GM18508 (cell line): Measurements from ENCODE around the gene KDF1.

Experiments
- ATAC-seq: cut with Tn5 transposase; IDR thresholded peaks from one replicate; pipeline ENCODE4 v1.9.1; 2021; ENCODE audit warnings: moderate number of reproducible peaks; ENCODE audit not compliant: insufficient read depth, unreplicated experiment

The KDF1 gene

DNA sequence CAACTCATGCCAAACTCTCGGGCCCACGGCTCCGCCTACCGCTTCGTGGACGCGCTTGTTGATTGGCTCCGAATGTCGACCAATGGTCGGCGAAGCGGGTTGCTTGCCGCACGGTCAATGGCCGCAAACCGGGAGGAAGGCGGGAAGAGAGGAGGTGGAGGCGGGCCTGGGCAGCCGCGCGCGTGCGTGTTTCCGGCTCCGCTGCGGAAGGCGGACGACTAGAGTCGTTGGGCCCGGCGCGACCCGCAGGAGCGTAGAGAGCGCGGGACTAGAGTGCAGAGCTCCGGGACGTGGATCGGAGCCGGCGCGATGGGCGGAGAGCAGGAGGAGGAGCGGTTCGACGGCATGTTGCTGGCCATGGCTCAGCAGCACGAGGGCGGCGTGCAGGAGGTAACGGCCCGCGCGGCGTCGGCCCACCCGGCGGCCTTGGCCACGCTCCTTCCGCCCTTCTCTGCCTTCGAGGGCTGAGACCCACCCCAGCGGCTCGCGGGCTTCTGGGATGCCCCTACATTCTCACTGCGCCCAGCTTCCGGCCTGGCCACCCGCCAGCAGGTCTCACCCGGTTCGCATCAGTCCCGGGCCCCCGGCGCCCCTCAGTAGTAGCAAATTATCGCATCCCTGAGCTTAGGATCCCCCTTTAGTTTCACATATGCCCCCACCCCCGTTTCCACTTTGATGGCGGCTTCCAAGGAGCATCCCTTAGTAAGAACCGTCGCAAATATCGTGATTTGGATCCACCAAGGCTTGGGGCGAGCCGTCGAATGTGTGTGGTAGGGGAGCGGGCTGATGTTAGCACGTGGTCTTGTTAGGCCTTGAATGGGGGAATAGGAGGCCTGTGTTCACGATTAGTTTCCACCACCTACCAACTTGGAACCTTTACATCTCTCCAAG lies 38.5 kb downstream of the KDF1 start, which contains the start of gene NUDC:
TSS of gene NUDC (plus strand) at position 204 of the 891 bp plus-strand sequence. CDS start at position 310, 106 bp downstream.
- peak; percentile 85 for ATAC-seq

DNA sequence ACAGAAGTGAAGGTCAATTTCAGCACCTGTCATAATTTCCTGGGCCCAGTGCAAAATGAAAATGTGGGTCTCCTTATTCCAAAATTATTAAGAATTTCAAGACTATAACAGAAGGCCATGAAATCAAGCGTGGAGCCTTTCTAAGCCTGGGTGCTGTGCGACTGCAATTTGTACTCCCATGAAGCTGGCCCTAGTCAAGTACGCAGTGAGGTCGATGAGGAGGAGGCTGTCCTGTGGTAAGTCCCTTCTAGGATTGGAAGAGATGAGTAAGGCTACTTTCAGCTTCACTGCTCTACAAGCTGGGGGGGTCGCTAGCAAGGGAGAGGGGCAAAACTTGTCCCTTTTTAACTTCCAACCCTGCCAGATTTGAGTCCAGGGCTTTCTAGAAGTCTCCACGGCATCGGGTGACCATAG lies 39.1 kb downstream of the KDF1 start:
- ATAC-seq: no peak

DNA sequence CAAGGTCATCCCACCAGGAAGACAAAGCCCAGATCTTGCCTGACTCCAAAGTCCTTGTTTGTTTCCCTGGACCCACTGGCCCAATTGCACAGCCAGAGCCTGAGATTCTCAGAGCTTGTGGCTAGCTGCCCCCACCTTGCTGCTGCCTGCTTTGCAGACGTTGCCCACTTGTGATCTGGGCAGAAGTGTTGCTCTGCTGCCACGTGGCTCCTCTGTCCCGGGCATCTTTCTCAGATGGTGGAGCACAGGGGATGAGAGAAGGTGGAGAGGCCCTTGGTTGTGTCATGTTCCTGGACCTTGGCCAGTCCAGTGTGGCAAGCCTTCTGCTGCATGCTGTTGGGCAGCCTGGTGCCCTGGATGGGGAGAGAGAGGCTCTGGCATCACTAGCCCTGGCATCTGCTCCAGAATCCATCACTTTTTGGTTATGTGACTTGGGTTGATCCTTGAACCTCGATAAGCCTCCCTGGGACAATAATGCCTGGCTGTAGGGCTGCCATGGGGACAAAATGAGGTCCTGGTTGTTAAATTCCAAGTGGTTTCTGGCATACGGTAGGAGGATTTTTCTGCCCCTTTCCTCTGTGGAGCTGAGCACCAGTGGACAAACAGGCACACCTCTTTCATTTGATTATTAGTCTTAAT lies 44.9 kb downstream of the KDF1 start:
- ATAC-seq: no peak

DNA sequence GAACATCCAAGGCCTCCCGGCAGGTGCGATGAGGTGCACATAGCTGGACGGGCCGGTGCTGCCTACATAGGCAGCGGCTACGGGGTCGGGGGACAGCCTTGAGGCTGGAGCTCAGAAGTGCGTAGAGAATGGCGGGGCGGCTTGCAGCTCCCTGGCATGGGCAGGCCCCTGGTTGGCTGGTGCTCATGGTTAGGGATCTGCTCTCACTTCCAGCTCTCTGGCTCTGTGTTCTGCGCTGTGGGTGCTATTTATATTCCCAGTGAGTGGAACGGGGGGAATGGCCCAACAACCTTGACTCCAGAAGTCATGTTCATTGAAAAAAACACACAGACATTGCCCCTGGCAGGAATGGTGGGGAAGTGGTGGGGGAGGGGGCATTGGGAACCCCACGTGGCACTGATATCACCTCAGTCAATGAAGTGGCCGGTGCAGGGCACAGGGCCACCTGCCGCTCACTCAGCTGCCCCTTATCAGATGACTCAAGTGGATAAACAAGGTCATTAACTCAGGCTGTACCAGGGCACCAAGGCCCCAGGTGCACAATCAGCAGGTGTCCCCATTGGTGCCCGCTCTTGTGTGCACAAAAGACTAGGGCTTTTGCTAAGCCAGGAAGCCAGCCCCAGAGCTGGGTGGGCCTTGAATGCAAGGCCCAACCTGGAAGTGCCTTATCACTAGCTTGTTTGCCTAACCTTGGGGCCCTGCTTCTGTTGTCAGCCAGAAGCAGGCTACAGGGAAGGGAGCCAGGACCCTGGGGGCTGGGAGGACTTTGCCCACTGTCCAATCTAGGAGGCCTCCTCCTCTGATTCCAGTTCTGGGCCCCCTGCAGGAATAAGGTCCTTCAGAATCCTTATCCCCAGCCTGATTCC lies 46.3 kb downstream of the KDF1 start, which contains the start of gene NR0B2:
TSS of gene NR0B2 (minus strand) at position 222 of the 866 bp plus-strand sequence. CDS start at position 187, 35 bp downstream.
- no peak for ATAC-seq

DNA sequence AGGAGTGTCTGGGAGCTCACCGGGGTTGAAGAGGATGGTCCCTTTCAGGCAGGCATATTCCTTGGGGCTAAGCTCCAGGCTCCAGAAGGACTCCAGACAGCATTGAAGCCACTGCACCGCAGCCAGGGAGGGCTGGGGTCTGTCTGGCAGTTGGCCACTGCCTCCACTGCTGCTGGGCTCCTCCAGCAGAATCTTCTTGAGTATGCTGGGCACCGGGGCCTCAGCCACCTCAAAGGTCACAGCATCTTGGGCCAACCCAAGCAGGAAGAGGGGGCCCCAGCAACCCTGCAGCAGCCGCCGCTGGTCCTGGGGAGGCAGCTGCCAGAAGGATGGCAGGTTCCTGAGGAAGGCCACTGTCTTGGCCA lies 46.9 kb downstream of the KDF1 start:
- ATAC-seq: no peak

DNA sequence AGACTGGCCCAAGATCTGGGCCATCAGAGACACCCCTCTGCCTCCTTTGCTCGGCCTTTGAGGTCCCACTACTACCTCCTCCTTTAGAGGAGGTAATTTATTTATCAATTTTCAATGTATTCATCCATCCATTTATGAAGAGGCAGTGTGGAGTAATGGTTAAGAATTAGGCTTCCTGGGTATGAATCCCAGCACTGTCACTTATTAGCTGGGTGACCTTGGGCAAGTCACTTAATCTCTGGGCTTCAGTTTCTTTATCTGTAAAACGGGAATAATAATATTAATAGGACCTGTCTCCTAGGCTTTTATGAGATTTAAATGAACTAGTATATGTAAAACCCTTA lies 48.1 kb downstream of the KDF1 start:
- no peak for ATAC-seq

DNA sequence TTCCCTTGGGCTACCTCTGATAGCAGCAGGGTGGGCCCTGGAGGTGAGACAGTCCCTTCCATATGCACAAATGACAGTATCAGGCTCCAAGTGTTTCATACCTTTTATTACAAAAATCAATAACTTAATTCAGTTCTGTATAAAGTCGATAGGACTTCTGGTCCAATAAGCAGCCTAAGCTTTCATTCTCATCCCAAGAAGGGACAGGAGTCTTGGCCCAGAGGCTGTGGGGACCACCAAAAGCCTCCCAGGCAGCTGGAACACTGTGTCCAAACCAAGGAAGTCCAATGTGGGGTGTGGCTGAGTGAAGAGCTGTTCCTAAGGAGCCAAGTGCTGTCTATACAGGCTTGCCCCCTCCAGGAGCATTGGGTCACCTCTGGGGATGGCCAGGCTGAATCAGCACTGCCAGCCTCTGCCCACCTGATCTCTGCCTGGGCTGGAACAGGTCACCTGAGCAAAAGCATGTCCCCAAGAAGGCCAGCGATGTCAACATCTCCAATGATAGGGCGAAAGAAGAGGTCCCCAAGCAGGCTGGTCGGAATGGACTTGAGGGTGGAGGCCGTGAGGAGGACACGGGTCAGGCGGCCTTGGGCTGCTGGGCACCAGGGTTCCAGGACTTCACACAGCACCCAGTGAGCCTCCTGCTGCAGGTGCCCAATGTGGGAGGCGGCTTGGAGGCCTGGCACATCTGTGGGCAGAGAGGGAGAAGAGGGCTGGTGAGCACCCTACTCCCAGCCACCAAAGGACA lies 48.7 kb downstream of the KDF1 start:
- no peak for ATAC-seq

DNA sequence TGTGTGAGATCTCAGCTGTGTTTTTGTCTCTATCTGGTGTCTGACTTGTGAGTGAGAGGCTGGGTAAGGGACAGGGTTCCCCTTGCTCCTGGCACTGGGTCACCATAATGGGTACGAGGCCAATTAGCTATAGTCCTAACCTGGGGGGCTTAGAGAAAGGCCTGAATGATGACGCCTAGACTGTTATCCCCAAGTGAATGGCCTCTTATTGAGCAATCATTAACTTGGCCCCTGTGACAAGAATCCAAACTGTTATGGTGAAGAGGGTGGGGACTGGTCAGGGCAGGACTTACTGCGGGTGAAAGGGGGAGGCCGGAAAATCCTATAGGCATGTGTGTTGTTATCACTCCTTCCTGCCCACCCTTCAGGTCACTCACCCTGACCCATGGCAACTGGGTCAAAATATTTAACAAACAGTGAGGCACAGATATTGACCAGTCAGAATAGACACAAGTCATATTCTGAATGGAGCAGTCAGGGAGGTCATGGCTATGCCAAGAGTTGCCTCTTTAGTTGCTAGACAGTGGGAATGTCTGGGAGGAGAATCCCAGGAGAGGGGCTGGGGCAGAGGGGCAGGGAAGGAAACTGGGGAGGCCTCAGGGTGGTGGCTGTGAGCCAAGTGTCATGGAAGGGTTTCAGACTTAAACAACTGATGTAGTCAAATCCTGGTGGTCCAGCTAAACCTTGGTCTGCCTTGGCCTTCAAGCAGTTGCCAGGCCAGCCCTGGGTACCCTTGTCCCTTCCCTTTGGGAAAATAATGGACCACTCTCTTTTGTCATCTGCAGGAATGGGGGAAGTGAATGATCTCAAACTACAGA lies 49.7 kb downstream of the KDF1 start:
- ATAC-seq: no peak

DNA sequence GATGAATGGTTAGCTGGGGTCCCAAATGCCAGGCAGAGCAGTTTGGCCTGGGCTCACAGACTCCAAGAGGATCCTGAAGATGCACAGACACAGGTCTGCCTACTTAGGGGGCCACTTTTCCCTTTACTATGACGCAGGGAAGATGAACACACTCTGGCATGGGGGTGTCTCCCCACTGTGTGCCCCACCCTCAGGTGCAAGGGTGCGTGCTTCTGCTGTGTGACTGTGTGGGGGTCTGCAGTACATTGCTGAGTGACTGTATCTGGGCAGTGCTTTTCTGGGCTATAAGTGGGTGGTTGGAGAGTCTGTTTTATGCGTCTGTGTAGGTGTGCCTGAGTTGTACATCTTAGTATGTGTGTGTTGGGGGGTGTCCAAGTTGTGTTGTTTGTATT lies 50.3 kb downstream of the KDF1 start:
- ATAC-seq: no peak

DNA sequence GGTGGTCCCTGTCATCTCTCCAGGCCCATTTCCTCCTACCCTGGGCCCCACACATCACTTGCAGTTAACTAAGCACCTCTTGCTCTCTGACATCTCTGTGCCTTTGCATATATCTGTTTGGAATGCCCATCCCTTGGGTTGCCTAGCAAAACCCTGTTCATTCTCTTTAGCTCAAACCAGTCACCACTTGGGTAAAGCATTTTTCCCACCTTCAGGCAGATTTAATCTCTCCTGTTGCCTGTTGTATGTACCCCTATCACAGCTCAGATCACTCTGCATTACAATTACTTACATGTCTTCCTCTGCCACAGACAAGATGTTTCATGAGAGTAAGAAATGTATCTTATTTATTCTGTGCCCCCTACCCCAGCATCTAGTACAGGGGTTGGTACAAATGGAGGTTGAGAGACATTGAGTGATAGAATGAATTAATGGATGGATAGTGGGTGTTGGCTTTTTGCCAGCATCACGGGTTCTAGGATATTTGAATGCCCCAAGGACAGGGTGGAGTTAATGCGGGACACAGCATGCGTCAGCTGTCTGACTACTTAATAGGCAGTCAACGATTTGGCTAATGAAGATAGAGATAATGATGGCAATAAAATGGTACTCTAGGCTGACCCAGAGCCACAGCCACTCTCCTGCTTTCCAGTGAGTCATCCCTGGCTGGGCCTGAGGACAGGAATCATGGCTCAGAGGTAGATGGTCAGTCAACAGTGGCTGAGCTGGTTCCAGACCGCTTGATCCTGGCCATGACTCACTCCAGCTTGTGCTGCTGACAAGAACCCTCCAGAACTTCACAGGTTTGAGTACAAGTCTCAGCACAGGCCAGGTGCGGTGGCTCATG lies 53.0 kb downstream of the KDF1 start:
- no peak for ATAC-seq

DNA sequence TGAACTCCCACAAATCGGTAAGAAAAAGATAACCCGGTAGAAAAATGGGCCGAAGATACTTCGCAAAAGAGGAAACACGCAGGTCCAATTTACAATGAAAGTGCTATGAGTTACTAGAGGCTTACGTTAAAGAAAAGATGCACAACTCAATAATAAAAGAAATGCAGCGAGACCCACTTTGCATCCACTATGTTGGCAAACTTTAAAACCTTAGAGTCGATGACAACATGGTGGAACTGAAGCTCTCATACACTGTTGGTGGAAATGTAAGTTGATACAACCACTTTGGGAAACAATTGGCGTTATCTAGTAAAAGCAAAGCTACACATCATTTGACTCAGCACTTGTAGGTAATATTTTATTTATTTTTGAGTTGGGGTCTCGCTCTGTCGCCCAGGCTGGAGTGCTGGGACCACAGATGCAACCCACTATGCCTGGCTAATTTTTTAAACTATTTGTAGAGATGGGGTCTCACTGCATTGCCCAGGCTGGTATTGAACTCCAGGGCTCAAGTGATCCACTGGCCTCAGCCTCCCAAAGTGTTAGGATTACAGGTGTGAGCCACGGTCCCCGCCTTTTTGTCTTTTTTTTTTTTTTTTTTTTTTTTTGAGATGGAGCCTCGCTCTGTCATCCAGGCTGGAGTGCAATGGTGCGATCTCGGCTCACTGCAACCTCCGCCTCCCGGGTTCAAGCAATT lies 59.3 kb downstream of the KDF1 start:
- ATAC-seq: no peak

DNA sequence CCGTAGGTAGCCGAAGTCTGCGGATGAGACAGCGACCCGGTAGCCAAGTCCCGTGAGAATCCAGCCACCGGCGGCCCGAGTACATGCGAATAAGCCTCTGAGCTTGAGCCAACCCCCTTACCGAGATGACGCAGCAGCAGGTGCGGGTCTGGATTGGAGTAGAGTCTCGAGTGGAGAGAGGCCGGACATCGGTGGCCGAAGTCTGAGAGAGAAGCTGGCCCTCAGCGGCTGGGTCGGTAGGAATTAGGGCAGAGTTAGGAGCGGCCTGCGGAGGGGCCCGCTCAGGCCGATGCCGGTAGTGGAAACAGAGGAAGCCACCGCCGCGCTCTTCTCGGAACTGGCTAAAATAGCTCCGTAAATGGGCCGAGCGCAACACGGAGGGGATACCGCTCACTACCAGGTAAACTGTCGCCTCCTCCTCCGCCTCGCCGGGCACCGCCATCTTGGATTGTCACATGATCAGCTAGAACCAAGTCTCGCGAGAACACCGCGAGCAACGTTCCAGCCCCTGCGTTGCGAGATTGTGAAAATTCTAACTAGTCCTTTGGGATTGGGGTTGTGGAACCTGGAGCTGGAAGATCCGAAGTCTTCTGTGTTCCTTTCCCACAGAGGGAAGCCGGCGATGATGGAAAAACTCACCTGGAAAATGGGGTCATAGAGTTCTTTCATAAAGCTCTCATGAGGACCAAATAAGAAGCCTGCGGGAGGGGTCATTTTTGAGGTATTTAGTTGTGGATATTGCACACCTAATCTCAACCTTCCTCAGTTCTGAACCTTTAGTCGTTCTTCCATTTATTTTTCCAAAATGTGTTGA lies 60.1 kb downstream of the KDF1 start, which contains the start of gene GPATCH3:
TSS of gene GPATCH3 (minus strand) at position 467 of the 814 bp plus-strand sequence. CDS start at position 442, 25 bp downstream.
- ATAC-seq: no peak
